GM21381 (cell line): ENCODE results near the gene AIMP1.
A peak's percentile ranks its signal among the peaks of the same experiment; 100 is the strongest.
"Not testable (repeated sequence)": the region's sequence is repeated elsewhere in the genome, so short reads cannot be mapped to it uniquely, and the experiment has no call there.

ENCODE experiments used
- ATAC-seq: cut with Tn5 transposase; IDR thresholded peaks from one replicate; pipeline ENCODE4 v1.9.1; 2021; ENCODE audit warnings: mild to moderate bottlenecking, moderate library complexity; ENCODE audit not compliant: unreplicated experiment

The AIMP1 gene

DNA sequence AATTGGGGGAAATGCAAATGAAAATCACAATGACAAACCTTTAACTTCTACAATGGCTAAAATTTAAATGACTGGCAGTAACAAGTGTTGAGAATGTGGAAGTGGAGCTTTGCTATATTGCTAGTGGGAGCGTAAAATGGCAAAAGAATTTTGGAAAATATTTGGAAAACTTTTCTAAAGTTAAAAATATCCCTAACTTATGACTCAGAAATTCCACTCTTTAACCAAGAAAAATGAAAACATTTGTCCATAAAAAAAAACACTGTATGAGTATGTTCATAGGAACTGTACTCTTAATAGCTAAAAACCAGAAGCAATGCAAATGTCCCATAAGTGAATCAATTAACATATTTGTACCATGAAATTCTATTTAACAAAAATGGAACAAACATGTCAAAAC lies 4.0 kb upstream of the AIMP1 start:
- no peak for ATAC-seq

- ATAC-seq, result no peak
Measured at GRCh38 chr4:106312997-106313522, 3.3 kb upstream of the AIMP1 start.

DNA sequence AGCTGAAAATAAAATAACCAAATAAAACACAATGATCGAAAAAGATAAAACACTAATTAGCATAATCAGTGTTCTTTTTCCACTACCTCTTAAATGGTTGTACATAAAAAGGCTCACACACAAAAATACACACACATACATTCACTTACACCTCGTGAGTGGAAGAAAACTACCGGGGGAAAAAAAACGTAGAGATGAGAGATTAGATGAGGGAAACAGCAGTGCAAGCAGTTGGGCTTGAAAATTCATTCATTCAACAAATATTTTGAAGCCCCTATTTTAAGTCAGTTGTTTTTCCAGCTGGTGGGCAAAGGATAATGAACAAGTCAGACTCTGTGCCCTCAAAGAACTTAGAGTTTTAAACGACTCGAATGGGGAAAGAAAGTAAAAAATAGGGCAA lies 1.4 kb upstream of the AIMP1 start:
- no peak for ATAC-seq

GRCh38 chr4:106315476-106315967 lies 828 bp upstream of the AIMP1 start:
- ATAC-seq, result peak; percentile 28

- ATAC-seq, result peak; percentile 1
Measured at GRCh38 chr4:106316773-106317409, 541 bp downstream of the AIMP1 start.

DNA sequence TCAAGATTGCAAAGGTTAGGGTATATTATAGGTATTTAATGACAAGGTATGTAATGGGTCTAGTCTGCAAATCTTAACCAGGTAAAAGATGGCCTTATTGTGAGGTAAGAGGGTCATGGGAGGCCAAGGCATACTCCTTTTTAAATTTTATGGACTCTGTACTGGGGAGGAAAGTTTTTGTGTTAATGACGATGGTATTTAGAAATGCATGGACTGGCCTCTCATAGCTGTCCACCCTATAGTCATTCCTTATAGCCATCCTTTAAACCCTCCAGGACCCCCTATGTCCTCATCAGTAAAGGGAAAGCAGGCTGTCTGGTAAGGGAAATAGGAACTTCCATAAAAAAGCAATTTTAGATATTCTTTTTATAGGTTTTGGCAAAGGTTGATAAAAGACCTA lies 1.5 kb downstream of the AIMP1 start:
- ATAC-seq, result no peak

DNA sequence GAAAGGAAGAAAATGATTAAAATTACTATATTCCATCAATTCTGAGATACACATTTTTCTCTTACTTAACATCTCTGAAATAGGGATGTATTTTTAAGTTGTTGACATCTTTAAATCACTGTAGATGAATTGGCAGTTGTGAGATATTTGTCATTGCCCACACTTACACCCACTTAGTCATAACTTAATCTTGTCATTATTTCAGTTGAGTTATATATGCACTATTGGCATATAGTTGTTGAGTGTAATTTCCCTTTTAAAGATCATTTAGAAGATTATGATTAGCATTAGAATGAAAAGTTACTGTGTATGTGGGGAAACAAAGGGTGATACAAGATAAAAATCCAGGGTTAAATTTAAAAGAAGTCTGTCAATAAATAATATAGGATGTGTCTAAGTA lies 2.2 kb downstream of the AIMP1 start:
- no peak for ATAC-seq

DNA sequence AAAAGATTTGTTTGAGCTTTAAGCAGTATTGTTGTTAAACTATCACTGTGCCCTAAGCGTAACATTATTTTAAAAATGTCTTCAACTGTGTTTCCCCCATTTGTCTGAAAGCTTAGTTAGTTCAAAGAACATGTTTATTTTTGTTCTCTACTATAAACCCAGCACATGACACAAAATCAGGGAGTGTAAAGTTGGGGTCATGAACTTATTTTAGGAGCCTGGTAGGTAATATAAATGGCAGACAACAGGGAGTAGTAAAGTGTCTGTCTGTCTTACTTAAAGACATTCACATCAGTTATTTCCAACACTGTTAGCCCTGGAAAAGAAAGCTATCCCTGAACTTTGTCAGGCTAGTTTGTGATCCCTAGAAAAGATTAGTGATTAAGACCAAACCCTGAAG lies 3.9 kb downstream of the AIMP1 start:
- ATAC-seq, result no peak

DNA sequence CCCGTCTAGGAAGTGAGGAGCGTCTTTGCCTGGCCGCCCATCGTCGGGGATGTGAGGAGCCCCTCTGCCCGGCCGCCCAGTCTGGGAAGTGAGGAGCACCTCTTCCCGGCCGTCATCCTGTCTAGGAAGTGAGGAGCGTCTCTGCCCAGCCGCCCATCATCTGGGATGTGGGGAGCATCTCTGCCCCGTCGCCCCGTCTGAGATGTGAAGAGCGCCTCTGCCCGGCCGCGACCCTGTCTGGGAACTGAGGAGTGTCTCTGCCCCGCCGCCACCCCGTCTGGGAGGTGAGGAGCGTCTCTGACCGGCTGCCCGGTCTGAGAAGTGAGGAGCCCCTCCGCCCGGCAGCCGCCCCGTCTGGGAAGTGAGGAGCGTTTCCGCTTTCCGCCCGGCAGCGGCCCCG lies 4.8 kb downstream of the AIMP1 start:
- ATAC-seq, result not testable (repeated sequence)

- ATAC-seq, result not testable (repeated sequence)
Measured at GRCh38 chr4:106321814-106322213, 5.5 kb downstream of the AIMP1 start.

DNA sequence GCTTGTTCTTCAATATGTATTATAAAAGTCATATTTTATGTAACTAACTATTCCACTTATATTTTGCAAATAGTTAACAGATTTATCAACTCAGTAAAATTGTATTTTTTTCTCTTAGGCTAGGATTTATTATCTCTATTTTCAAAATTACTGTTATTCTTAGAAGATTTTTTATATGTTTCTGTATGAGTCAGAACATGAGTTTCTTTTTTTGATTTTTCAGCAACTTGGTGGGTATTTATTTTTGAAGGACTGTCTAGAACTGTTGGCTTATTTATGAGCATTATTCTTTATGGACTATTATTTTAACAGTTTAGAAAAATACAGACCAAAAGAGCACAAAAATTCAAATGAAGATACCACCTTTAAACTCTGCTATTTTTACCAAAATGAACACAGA lies 6.8 kb downstream of the AIMP1 start:
- ATAC-seq, result no peak

DNA sequence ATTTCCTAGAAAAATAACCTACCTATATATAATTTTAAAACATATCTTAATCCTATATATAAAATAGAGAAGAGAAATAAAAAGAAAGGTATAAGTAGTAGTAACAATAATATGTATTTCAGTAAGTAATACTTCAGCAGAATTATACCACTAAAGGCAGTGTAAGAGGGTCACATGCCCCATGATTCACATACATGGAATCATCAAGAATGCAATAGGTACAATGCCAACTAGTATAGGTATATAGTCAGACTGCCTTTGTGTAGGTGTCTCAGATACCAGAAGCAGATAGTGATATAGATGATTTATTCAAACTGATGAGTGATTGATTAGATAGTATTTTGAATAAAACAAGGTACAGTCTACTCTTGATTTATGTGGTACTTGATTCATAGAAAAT lies 9.4 kb downstream of the AIMP1 start:
- ATAC-seq, result no peak

GRCh38 chr4:106329041-106329618 lies 12.8 kb downstream of the AIMP1 start:
- ATAC-seq, result peak; percentile 86

DNA sequence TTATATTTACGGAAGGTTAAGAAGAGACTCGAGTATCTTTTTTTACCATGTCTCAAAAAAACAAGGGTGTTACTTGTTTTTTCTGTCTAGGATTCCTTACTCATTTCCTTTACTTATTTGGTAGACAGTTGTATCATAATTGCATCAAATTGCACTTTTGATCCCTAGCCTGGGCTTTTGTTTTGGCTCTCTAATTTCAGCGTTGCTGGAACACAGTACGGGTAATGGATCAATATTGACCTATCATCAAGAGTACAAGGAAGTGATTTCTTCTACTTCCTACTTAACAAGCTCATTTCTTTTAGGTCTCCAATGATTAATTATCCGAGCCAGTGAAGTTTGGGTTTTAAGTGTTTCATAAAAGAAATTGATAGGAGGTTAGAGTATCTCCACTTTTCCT lies 16.8 kb downstream of the AIMP1 start:
- no peak for ATAC-seq

GRCh38 chr4:106334741-106335470 lies 18.6 kb downstream of the AIMP1 start:
- no peak for ATAC-seq

DNA sequence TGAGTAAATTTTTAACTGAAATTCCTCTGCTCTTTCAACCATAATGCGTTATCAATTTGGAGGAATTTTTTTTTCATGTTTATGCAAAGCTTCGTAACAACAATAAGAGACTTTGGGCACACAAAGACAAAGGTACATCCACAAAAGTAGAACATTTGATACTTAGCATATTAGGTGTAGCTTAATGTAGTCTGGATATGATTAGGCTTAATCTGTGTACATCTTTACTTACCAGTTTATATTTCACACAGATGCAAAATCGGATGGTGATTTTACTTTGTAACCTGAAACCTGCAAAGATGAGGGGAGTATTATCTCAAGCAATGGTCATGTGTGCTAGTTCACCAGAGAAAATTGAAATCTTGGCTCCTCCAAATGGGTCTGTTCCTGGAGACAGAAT lies 20.3 kb downstream of the AIMP1 start:
- no peak for ATAC-seq

DNA sequence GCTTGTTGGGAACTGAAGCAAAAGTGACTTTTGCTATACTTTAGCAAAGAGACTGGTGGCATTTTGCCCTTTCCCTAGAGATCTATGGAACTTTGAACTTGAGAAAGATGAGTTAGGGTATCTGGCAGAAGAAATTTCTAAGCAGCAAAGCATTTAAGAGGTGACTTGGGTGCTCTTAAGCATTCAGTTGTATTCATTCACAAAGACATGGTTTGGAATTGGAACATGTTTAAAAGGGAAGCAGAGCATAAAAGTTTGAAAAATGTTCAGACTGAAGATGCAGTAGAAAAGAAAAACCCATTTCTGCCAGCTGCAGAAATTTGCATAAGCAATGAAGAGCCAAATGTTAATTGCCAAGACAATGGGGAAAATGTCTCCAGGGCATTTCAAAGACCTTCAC lies 21.6 kb downstream of the AIMP1 start:
- ATAC-seq, result no peak

- no peak for ATAC-seq
Measured at GRCh38 chr4:106338671-106339070, 22.3 kb downstream of the AIMP1 start.

GRCh38 chr4:106339431-106339830 lies 23.1 kb downstream of the AIMP1 start:
- no peak for ATAC-seq

DNA sequence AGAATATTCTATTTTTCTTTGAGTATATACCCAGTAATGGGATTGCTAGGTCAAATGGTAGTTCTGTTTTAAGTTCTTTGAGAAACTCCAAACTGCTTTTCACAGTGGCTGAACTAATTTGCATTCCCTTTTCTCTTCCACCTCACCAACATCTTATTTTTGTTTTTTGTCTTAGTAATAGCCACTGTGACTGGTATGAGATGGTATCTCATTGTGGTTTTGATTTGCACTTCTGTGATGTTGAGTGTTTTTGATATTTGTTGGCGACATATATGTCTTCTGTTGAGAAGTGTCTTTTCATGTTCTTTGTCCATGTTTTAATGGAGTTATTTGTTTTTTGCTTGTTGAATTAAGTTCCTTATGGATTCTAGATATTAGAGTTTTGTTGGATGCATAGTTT lies 24.4 kb downstream of the AIMP1 start:
- ATAC-seq, result no peak

DNA sequence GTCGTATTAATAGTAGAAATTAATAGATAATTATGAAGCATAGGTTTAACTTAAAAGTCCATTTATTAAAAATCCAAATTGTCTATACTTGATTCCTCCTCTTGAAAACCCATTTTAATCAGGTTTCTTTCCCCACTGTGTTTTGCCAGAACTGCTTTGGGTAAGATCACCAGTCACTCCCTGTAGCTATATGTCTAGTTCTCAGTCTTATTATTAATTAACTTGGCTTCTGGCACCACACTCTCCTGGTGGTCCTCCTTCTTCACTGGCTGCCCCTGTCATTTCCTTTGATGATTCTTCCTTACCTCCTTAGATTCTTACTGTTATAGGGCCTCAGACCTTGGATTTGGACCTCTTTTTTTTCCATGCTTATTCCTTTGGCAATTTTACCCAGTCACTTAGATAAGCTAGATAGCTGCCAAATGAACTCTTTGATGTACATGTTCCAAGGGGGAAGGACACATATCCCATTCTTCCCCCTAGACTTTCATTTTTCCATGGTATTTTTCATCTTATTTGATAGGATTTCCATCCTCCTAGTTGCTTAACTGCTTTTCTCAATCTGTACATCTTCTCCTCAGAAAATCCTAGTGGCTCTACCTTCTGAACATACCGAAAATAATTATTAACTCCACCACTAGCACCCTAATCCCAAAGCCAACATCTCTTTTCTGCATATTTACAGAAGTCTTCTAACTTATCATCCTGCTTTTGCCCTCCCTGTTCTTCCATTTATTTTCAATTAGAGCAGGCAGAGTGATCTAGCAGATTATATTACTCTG lies 27.7 kb downstream of the AIMP1 start:
- ATAC-seq, result no peak
